Measurements from ENCODE around the gene MSI2. TPM values are rescaled to one million over a fixed set of nuclear protein-coding genes. Genes with fewer than 3 reads are reported as not detected.

MSI2 gene
- total RNA-seq, 1 experiment from 2014 or later = 174 TPM

GRCh38 chr17:57243171-57243622 is 13.1 kb upstream of the MSI2 start:
- ChIA-PET POLR2A (interaction anchor here (0.6 kb wide), 1 partner anchor 14 kb away, joined by 9 read pairs; no protein-coding TSS in a partner anchor), CTCF (interaction anchor here (0.5 to 2.4 kb wide), 43 partner anchors 8 to 750 kb away, joined by 3 to 25 read pairs (median 4); partner anchors contain the start of gene MSI2)
- no peaks in the 10 kb centered on the region for H3K36me3 ChIP-seq (ENCODE audit: control insufficient read depth, insufficient read depth, low read length)
- DNase-seq = peak; percentile 65 to 79
- BruUV-seq (replicated peaks) = no TSS peak
- Mint-ChIP-seq H3K27me3 (ENCODE audit: insufficient read depth, unreplicated experiment) (no peaks in the 10 kb centered on the region), H3K9me3 (ENCODE audit: unreplicated experiment) (no peaks in the 10 kb centered on the region), H3K4me1 (ENCODE audit: low read depth, unreplicated experiment) (peaks cover 11% of the 10 kb centered on the region), H3K27ac (ENCODE audit: unreplicated experiment) (no peak overlapping the region), H3K36me3 (ENCODE audit: insufficient read depth, unreplicated experiment) (no peaks in the 10 kb centered on the region), H3K4me3 (ENCODE audit: unreplicated experiment) (no peak overlapping the region)
- no peaks in the 10 kb centered on the region for H3K4me1 ChIP-seq
- H3K9me3 ChIP-seq = no peaks in the 10 kb centered on the region
- TF ChIP-seq CTCF (IDR thresholded peaks at IDR 0.05; ENCODE audit: insufficient read depth in 1 of 2, low read depth in 1 of 2, low read length in 1 of 2, severe bottlenecking in 1 of 2, unreplicated experiment in 1 of 2) = peak; percentile 99 to 100
- H3K27me3 ChIP-seq (replicated peaks; ENCODE audit: control insufficient read depth, insufficient read depth, low read length) = no peaks in the 10 kb centered on the region
- intact Hi-C loops (cut with micrococcal nuclease; ENCODE audit: unreplicated experiment) = loop anchor here (1.0 to 5.0 kb wide), 6 partner anchors 89 to 497 kb away; no protein-coding TSS in a partner anchor
- H3K4me3 ChIP-seq (ENCODE audit: low read depth, low read length) = no peak overlapping the region

- no peak overlapping the region for H3K4me3 Mint-ChIP-seq (ENCODE audit: unreplicated experiment)
Measured at GRCh38 chr17:57245786-57246185, 10.5 kb upstream of the MSI2 start.

GRCh38 chr17:57246257-57246656 is 10.1 kb upstream of the MSI2 start:
- Mint-ChIP-seq H3K27ac (ENCODE audit: unreplicated experiment) (no peak overlapping the region), H3K36me3 (ENCODE audit: insufficient read depth, unreplicated experiment) (no peaks in the 10 kb centered on the region), H3K4me1 (ENCODE audit: low read depth, unreplicated experiment) (peaks cover 11% of the 10 kb centered on the region), H3K9me3 (ENCODE audit: unreplicated experiment) (peaks cover 17% of the 10 kb centered on the region), H3K27me3 (ENCODE audit: insufficient read depth, unreplicated experiment) (no peaks in the 10 kb centered on the region), H3K4me3 (ENCODE audit: unreplicated experiment) (no peak overlapping the region)
- H3K36me3 ChIP-seq (ENCODE audit: control insufficient read depth, insufficient read depth, low read length) = no peaks in the 10 kb centered on the region
- DNase-seq = no peak
- intact Hi-C loops (cut with micrococcal nuclease; ENCODE audit: unreplicated experiment) = no loop called here
- POLR2A ChIA-PET = no interaction called here
- no peaks in the 10 kb centered on the region for H3K27me3 ChIP-seq (replicated peaks; ENCODE audit: control insufficient read depth, insufficient read depth, low read length)
- no peak overlapping the region for H3K4me3 ChIP-seq (ENCODE audit: low read depth, low read length)
- H3K4me1 ChIP-seq = no peaks in the 10 kb centered on the region
- TF ChIP-seq CTCF (IDR thresholded peaks at IDR 0.05; ENCODE audit: insufficient read depth in 1 of 2, low read depth in 1 of 2, low read length in 1 of 2, severe bottlenecking in 1 of 2, unreplicated experiment in 1 of 2) = no peak
- H3K9me3 ChIP-seq = peaks cover 9% of the 10 kb centered on the region
- BruUV-seq (replicated peaks) = no TSS peak
- CTCF ChIA-PET = interaction anchor here (0.7 kb wide), 1 partner anchor 282 kb away, joined by 3 read pairs; no protein-coding TSS in a partner anchor

More at GRCh38 chr17:57245786-57246185, 10.5 kb upstream of the MSI2 start:
- H3K27ac Mint-ChIP-seq (ENCODE audit: unreplicated experiment) = no peak overlapping the region
- H3K4me1 ChIP-seq = no peaks in the 10 kb centered on the region
- H3K27me3 ChIP-seq (replicated peaks; ENCODE audit: control insufficient read depth, insufficient read depth, low read length) = no peaks in the 10 kb centered on the region
- CTCF ChIA-PET = no interaction called here
- no peak for TF ChIP-seq CTCF (IDR thresholded peaks at IDR 0.05; ENCODE audit: insufficient read depth in 1 of 2, low read depth in 1 of 2, low read length in 1 of 2, severe bottlenecking in 1 of 2, unreplicated experiment in 1 of 2)
- H3K9me3 ChIP-seq = peaks cover 6% of the 10 kb centered on the region
- H3K27me3 Mint-ChIP-seq (ENCODE audit: insufficient read depth, unreplicated experiment) = no peaks in the 10 kb centered on the region
- no peak for DNase-seq
- H3K4me3 ChIP-seq (ENCODE audit: low read depth, low read length) = no peak overlapping the region
- H3K36me3 Mint-ChIP-seq (ENCODE audit: insufficient read depth, unreplicated experiment) = no peaks in the 10 kb centered on the region
- peaks cover 13% of the 10 kb centered on the region for H3K9me3 Mint-ChIP-seq (ENCODE audit: unreplicated experiment)
- intact Hi-C loops (cut with micrococcal nuclease; ENCODE audit: unreplicated experiment) = no loop called here
- H3K36me3 ChIP-seq (ENCODE audit: control insufficient read depth, insufficient read depth, low read length) = no peaks in the 10 kb centered on the region
- POLR2A ChIA-PET = no interaction called here
- no TSS peak for BruUV-seq (replicated peaks)
- H3K4me1 Mint-ChIP-seq (ENCODE audit: low read depth, unreplicated experiment) = peaks cover 11% of the 10 kb centered on the region
